Left kidney (tissue), 2 donors: Measurements from ENCODE around the gene PRKAB1. TPM values are rescaled to one million over a fixed set of nuclear protein-coding genes. Genes with fewer than 3 reads are reported as not detected.

Experiments
- DNase-seq: peaks from one replicate; pipeline ENCODE4 v3.0.0-alpha.2; 2013
- polyA plus RNA-seq: library from polyadenylated mRNA; unstranded; fragments of 120-200 nt; gene quantifications from one replicate; pipeline ENCODE4 v1.2.1, GENCODE V29; 2013; ENCODE audit not compliant: insufficient read length

PRKAB1 gene
- polyA plus RNA-seq, 1 donor = 86.2 TPM

DNA sequence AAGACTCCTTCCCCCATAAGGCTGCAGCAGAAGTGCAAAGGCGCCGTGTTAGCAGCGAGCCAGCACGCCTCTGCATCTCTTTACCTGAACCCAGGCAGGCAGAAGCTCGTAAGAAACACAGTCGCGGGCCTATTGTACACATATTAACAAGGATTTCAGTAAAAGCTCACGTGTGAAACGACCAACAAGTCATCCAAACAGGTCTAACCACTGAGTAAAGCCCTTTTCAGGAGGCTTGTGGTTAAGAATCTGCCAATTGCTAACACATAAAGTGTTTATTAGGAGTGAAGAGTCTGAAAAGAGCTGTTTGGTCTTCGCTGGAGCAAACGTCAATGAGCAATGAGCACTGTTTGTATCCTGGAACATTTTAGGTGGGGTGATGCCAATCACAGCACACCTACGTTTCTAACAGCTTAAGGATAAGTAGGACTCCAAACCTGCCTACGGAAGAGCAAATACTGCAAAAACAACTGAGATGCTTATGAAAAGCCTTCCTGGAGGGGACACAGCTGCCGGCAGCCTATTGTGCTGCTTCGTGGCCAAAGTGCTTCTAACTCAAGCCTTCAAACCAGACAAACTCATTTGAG is 43.1 kb downstream of the PRKAB1 start:
- DNase-seq = no peak

DNA sequence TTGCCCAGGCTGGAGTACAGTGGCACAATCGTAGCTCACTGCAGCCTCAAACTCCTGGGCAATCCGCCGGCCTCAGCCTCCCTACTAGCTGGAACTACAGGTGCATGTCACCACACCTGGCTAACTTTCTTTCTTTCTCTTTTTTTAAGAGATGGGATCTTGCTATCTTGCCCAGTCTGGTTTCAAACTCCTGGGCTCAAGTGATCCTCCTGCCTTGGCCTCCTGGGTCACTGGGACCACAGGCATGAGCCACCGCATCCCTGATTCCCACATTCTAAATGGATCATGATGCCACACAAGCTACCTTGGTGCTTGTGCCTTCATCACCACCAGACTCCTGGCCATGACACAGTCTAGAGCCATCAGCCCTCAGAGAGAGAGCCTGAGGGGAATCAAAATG is 43.8 kb downstream of the PRKAB1 start:
- DNase-seq = no peak

DNA sequence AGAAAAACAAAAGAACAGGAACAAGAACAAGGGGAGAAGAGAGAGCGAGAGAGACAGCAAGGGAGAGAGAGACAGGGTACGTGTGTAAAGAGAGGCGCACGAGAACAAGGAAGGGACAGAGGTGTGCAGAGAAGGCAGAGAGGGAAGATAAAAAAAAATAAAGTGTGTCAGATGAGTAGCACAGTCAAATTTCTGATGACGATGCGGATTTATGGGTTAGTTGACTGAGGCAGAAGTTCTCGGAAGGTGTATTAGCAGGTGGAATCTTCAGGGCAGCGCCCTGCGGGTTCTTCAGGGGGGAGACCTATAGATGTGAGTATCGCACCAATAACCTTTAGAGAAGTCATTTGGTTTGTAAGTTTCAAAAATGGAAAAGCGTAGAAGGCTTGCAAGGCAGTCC is 44.8 kb downstream of the PRKAB1 start:
- DNase-seq = no peak

DNA sequence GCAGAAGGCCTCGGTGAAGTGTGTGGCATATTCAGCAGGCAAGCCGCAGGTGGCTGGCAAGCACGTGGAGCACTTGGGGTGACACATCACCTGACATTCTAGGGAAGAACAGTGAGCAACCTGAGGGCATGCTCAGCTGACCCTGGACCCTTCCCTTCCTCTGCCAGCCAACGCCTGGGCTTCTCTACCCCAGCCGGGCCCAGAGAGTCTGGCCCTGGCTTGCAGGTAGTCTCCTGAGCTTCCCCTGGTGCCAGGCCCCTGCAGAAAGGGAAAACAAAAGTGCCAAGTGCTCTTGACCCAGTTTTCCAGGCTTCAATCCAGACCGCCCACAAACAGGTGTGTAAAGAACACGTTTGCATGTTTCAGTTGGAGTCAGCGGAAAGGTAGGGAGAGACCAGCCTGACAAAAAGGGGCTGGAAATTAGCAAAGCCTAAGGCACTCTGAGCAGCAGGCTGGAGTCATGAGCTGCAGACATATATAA is 45.7 kb downstream of the PRKAB1 start:
- DNase-seq = no peak

DNA sequence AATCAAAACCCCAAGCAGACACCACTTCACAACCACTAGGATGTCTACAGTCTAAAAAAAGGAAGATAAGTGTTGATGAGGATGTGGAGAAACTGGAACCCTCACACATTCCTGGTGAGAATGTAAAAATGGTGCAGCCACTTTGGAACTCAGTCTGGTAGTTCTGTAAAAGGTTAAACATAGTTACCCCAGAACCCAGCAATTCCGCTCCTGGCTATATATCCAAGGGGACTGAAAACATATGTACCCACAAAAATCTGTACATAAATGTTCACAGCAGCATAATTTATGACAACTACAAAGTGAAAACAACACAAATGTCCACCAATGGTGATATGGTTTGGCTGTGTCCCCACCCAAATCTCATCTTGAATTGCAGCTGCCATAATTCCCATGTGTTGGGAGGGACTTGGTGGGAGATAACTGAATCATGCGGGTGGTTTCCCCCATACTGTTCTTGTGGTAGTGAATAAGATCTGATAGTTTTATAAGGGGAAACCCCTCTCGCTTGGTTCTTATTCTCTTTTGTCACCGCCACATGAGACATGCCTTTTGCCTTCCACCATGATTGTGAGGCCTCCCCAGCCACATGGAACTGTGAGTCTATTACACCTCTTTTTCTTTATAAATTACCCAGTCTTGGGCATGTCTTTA is 46.8 kb downstream of the PRKAB1 start:
- no peak for DNase-seq

DNA sequence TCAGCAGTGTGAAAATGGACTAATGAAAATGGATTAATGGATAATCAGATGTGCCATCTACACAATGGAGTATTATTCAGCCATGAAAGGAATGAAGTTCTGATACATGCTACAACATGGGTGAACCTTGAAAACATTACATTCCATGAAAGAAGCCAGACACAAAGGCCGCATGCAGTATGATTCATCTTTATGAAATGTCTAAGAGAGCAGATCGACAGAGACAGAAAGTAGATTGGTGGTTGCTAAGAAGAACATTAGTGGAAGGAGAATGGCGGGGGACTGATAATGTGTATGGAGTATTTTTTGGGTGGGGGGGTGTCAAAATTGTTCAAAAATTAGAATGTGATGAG is 47.3 kb downstream of the PRKAB1 start:
- no peak for DNase-seq

DNA sequence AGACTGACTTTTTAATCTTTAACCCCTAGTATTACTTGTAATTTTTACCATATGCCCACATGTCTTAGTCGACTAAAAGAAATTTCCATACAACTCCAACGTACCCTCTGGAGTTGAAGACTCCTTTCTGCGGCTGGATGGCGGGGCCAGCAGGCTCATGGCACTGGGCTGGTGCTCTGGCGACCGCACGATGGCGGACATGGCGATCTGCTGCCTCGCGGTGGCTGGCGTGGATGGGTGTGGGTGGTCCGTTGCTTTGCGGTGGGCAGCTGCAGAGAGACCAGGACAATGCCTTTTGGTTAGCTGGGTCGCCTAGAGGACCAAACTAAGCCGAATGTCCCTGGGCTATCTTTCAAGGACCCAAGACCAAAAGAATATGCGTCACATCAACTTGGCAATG is 50.2 kb downstream of the PRKAB1 start:
- no peak for DNase-seq

DNA sequence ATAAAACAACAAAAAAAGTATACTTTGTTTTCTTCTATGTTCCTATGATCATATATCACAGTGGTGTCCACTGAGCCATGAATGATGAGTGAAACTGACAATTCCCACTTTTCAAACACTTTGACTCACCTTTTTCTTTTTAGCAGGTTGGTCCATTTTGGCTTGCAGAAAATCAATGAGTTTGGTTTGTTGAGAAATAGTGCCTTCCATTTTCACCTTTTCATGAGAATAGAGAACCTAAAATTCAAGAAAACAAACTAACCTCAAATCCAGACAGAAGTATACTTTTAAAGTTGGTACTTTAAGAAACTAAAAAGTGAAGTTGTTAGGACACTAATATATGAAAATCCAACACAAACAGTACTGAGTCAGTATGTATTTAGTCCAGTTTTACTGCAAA is 52.4 kb downstream of the PRKAB1 start:
- DNase-seq = no peak

DNA sequence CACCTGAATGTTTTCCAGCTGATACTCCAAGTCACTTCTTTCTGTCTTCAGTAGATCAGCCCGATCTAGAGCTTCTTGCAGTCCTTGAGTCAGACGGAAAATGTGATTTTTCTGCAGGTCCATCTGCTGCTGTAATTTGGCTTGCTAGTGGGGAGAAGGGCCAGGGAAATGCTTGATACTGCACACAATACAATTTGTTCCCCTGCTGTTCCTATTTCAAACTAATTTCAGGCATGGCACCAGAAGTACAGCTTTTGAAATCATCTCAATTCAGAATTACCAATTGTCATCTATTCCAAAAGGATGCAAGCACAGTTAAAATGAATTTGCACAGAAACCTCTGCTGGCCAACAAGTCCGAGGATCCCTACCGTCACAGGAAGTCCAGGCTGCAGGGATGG is 53.4 kb downstream of the PRKAB1 start:
- no peak for DNase-seq

DNA sequence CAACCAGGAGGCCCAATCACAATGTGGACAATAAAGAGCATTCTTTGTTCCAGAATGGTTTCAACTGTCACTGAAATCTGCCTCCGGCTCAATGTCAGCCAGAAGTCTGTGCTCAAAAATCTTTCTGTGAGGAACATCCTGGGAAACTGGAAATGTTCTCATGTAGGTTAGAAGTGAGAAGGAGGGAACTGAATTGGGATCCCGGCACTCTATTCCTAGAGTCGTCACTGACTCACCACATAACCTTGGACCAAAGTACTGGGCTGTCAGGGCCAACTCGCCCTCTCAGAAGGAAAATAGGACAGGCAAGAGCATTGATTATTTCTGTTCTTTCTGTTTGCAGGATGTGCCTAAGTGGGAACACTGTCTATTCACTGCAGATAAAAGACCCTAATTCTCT is 57.6 kb downstream of the PRKAB1 start:
- no peak for DNase-seq

DNA sequence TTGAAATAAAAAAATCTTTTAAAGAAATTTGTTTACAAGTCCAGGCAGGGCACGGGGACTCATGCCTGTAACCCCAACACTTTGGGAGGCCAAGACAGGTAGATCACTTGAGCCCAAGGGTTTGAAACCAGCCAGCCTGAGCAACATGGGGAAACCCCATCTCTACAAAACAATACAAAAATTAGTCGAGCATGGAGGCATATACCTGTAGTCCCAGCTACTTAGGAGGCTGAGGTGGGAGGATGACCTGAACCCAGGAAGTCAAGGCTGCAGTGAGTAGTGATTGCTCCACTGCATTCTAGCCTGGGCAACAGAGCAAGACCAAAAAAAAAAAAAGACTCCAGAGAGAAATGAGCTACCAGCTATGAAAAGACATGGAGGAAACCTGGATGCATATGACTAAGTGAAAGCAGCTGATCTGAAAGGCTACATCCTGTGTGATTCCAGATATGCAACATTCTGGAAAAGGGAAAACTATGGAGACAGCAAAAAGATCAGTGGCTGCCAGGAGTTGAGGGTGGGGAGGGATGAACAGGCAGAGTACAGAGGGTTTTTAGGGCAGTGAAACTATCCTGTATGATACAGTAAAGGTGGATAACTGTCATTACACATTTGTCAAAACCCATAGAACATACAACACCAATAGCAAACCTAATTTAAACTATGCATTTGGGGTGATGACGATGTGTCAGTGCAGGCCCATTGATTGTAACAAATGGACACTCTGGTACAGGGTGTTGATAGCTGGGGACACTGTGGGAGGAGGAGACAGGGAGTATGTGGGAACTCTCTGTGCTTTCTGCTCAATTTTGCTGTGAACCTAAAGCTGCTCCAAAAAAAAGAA is 59.9 kb downstream of the PRKAB1 start:
- DNase-seq = no peak

DNA sequence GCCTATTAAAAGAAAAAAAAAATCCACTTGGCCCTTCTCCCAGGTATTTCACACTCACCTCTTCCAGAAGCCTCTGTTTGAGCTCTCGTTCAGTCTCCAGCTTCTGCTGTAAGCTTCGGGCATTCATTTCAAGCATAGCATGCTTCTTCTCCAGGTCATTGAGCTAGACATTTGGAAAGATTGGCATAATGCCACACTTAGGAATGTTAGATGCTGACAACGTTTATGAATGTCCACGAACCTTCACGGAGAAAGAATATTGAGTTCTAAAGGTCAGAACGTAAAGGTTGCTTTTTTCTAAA is 60.5 kb downstream of the PRKAB1 start:
- no peak for DNase-seq

DNA sequence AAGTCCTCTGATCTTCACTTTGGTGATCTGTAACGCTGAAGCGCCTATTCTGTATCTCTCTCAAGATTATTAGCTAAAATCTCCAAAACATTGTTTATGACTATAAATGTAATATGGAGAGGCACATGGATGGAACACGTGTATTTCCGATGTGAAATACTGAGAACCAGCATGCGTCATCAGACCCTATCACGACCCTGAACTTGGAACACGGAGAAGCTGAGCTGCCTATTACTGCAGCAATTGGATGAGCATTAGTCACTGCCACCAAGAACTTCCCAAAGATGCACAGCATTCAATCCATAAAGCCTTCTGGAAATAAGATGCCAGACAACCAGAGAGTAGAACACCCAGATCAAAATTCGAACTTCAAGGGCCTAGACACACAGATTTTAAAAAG is 61.9 kb downstream of the PRKAB1 start:
- no peak for DNase-seq

DNA sequence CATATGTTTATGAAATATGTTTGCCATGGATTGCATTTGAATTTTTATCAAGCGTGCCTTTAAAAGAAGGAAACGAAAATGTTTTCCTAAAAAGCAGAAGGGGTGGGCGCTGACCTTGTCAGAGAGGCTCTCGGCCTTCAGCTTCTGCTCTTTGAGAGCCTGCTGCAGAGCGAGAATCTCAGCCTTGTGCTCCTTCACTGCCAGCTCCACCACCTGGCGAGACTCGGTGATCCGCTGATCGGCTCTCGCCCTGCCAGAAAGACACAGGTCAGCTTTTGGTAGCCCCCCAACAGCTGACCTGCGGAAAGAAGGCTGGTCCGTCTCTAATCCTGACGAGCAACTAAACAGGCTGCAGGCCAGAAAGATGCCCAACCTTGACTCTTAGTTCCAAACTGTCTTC is 62.4 kb downstream of the PRKAB1 start:
- no peak for DNase-seq

Other genes starting within 250 kb of the PRKAB1 start
- 1.7 TPM for gene TMEM233, start 74.4 kb upstream of the PRKAB1 start, polyA plus RNA-seq
- 25.4 TPM for gene CIT, start 209.2 kb downstream of the PRKAB1 start, polyA plus RNA-seq